GM18511 (cell line): ENCODE measurements around the gene GSTT4.
"Not testable (repeated sequence)": the region's sequence is repeated elsewhere in the genome, so short reads cannot be mapped to it uniquely, and the experiment has no call there.

ENCODE experiments used
- ATAC-seq: cut with Tn5 transposase; IDR thresholded peaks from one replicate; pipeline ENCODE4 v1.9.1; 2021; ENCODE audit warnings: mild to moderate bottlenecking, moderate library complexity; ENCODE audit not compliant: unreplicated experiment

GSTT4 gene

DNA sequence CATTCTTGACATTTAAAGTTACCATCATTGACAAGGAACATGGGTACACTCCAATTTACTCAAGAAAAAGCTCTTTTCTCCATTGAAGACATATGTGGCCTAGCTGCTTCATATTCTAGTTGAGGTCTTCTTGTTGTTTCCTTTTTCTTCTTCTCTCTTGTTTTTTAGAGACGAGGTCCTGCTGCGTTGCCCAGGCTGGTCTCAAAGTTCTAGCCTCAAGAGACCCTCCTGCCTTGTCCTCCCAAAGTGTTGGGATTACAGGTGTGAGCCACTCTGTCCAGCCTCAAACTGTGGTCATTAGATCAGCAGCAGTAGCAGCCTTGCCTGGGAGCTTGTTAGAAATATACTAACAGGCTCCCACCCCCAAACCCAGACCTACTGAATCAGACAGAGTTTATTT is 12.2 kb downstream of the GSTT4 start:
- not testable (repeated sequence) for ATAC-seq

DNA sequence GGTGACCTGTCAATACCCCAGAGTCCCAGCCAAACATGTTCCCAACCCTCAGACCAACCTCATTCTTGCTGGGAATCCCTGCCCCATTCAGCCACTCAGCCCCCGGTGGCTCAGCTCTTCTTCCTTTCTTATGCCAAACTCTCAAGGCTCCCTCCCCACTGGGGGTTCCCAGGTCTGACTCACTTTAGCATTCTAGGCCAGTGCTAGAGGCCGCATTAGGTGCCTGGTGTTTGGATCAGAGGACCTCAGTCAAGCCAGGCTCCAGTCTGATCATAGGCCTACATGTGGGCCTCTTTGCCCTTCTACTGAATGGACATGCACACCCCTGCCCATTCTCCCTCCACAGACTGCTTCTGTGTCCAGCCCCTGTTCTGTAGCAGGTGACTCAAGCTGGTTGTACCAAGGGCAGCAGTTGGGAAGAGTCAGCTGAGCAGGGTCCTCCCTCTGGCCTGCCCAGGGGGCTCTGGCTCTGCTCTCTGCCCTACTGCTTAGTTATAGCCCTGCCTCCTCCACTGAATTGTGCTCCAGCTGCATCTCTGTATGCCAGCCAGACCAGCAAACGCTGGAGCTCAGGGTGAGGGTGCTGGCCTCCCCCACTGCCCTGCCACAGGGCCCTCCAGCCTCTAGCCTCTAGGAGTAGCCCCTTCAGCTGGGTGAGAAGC is 15.5 kb downstream of the GSTT4 start:
- not testable (repeated sequence) for ATAC-seq

DNA sequence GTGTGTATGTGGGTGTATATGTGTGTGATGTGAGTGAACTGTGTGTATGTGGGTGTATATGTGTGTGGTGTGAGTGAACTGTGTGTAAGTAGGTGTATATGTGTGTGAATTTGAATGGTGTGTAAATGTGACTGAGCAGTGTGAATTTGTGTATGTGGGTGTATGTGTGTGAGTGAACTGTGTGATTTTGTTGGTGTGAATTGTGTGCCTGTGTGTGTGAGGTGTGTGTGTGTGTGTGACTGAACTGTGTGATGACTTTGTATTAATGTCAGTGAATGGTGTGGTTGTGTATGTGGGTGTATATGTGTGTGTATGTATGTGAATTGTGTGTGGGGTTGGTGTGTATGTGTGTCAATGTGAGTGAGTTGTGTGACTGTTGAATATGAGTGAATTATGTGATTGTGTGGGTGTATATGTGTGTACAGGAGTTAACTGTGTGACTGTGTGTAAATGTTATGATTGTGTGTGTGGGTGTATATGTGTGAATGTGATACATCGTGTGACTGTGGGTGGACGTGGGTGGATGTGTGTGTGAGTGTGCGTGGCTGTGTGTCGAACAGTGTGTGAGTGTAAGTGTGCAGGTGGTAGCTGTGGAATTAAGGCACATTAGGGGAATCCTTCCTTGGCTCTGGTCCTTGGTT is 18.6 kb downstream of the GSTT4 start:
- not testable (repeated sequence) for ATAC-seq

DNA sequence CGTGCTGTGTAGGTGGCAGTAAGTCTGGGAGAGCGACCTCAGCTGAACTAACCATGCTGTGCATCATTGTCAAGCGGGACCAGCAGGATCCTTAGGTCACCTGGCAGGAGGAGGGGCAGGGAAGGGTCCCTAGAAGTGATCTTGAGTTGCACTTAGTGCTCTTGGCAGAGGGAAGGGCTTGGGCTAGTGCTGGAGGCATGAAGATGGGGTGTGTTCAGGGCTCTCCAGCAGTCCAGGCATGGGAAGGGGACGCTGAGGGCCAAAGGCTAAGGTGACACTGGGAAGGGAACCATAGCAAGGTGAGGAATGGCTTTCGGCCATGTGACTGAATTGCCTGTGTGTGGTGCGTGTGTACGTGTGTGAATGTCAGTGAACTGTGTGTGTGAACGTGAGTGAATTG is 19.2 kb downstream of the GSTT4 start:
- not testable (repeated sequence) for ATAC-seq

DNA sequence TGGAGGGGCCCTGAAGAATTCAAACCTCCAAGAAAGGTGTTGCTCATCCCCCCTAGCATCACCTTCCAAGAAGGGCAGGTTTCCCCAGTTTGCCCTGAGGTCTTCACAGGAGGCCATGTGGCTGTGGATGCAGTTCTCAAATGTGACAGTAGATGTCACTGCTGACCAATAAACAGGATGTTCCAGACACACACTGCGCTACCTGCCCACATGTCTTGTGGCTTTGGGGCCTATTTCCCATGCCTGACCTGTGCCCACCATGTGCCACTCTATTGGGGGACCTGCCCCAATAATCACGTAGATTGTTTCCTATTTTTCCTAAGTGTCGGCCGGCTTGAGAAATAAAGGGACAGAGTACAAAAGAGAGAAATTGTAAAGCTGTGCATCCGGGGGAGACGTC is 20.8 kb downstream of the GSTT4 start:
- ATAC-seq, result no peak

DNA sequence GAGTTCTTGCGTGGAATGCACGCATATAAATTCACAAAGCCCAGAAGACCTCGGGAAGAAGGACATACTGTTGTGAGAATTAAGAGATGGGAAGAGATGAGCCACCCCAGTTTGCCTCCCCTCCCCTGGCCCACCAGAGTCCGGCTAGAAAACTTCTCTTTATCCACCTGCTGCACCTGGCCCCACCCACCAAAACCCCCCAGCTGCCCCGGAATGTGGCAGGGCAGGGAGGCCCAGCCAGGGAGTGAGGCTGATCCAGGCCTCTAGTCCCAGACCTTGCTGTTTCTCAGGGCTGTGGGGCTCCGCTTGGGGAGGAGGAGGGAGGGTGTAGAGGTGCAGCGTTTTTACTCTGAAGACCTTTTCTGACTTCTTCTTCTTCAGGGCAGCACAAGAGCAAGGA is 24.7 kb downstream of the GSTT4 start:
- not testable (repeated sequence) for ATAC-seq

DNA sequence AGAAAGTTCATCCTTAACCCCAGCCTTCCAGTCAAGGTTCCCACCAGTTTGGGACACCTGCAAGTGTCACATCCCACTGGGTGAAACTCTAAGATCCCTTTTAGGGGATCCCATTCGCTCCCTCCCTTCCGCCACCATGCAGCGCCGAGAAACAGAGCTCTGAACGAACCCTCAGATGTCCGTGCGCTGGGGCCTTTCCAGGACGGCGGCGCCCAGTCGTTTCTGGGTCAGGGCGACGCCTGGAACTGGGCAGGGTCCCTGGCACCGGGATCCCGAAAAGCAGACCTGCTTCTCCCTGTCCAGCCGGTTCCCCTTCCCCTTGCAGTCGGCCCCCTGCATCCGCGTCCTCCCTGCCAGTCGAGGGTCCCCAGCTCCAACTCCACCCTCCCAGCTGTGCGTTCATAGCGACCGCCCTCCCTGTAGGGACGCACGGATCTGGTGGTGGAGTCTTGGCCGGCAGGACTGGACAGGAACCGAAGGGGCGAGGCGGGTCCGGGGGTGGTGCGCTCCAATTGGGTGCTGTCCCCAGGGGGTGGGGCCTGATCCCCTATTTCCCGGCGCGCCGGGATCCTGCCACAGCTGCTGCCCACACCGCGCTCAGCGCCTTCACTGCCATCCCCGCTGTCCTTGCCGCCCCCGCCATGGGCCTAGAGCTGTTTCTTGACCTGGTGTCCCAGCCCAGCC is 25.6 kb downstream of the GSTT4 start, which contains the start of gene GSTT2:
GSTT2 (plus strand) TSS at position 578 of the 684 bp plus-strand sequence.
- ATAC-seq, result not testable (repeated sequence)

DNA sequence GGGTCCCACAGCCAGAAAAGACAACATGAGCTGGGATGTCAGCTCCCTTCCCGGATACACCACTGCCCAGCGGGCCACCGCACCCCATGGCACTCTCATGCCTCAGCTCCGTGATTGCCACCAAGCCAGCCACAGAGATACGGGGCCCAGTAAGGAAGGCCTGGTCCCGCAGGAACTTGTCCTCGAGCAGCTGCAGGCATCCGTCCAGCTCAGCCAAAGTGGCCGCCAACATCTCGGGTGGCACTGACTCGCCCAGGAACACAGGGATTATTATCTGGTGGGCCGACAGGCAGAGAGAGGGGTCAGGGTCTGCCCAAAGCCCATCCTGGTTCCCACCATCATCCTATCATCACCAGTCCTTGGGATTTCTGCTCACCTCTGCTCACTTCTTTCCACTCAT is 27.9 kb downstream of the GSTT4 start:
- ATAC-seq, result not testable (repeated sequence)

DNA sequence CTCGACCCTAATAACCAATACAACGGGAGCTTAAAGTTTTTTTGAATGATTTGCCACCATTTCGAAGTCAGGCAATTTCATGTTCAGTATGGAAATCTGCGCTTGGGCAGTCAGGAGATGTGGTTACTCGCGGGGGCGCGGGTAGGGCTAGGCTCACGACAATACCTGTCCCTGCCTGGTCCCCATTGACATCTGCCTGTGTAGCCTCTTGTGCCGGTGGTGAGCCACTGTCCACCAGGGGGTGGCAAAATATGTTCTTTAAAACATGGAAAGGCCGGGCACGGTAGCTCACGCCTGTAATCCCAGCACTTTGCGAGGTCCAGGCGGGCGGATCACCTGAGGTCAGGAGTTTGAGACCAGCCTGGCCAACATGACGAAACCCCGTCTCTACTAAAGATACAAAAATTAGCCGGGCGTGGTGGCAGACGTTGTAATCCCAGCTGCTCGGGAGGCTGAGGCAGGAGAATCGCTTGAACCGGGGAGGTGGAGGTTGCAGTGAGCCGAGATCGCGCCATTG is 30.4 kb downstream of the GSTT4 start:
- peak; percentile 59 for ATAC-seq

DNA sequence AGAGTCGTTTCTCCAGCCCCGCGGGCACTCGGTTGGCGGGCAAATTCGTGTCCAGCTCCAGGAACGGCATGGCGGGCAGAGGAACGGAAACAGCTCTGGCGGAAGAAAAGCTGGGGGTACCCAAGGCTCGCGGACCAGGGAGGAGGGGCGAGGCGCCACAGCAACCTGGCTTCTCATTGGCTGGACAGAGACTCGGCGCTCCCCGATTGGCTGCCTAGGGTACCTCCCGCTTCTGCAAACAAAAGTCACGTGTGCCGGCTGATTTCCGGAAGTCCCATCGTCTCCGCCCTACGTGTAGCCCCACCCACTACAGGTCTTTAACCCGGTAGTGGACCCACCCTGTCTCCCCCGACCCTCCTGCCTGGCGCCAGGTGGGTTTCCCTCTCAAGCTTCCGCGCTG is 30.9 kb downstream of the GSTT4 start, which contains the start of gene DDT:
DDT (minus strand) TSS at position 97 of the 400 bp plus-strand sequence; CDS start at position 70, 27 bp downstream.
- ATAC-seq, result peak; percentile 94

DNA sequence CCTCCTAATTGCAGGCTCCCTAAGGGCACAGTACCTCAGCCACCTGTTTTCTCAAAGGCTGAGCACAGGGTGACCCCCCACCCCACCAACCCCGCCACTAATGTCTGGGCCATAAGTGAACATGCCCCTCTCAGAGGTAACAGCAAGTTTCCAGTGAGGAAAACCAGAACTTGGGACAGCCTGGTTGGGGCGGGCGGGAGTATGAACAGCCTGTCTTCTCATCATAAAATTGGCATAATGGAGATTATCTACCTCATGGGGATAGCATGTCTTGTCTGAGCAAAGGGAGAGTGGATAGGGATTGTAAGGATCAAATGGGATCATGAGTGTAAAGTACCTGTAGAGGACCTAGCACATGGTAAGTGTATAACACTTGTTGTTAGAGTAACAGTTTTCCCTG is 33.3 kb downstream of the GSTT4 start:
- ATAC-seq, result not testable (repeated sequence)

DNA sequence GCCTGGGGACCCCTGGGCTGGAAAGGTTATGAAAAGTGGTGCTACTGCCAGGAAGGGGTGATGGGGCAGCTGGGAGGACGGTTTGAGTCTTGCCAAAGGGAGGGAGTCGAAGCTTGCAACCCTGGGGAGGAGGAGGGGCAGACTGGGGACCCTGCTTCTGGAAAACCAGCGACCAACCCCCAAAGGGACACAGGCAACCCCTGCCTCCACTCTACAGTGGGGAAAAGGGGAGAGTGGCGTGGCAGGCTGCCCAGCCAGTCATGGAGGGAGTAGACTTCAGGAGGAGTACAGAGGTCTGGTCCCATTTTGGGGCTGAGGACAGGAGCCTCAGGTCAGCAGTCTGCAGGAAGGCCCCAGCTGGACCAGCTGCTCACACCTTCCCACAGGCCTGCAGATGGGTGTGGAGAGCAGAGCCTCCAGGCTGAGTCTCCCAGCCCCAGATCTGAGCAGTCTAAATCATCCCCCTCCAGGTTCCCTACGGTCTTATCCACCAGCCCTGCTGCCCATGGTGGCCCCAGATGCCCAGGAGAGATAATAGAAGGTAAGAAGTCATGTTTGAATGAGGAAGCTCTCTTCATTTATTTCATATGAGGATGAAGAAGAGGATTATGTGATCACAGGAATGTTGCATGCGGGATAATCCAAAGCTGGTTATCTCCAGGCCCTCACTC is 34.3 kb downstream of the GSTT4 start:
- ATAC-seq, result no peak

DNA sequence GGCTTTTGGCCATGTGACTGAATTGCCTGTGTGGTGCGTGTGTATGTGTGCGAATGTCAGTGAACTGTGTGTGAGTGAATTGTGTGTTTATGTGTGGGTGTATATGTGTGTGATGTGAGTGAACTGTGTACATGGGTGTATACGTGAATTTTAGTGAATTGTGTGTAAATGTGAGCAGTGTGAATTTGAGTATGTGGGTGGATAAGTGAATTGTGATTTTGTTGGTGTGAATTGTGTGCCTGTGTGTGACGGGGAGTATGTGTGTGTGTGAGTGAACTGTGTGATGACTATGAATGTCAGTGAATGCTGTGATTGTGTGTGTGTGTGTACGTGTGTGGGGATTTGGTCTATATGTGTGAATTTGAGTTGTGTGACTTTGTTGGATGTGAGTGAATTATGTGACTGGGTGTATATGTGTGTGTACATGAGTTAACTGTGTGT is 35.0 kb downstream of the GSTT4 start:
- ATAC-seq, result no peak

DNA sequence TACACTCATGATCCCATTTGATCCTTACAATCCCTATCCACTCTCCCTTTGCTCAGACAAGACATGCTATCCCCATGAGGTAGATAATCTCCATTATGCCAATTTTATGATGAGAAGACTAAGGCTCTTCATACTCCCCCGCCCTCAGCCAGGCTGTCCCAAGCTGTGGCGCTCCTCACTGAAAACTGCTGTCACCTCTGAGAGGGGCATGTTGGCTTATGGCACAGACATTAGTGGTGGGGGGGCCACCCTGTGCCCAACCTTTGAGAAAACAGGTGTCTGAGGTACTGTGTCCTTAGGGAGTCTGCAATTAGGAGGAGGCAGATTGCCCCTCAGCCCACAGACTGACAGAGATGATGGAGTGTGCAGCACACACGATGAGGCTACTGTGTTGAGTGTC is 36.2 kb downstream of the GSTT4 start:
- ATAC-seq, result no peak

DNA sequence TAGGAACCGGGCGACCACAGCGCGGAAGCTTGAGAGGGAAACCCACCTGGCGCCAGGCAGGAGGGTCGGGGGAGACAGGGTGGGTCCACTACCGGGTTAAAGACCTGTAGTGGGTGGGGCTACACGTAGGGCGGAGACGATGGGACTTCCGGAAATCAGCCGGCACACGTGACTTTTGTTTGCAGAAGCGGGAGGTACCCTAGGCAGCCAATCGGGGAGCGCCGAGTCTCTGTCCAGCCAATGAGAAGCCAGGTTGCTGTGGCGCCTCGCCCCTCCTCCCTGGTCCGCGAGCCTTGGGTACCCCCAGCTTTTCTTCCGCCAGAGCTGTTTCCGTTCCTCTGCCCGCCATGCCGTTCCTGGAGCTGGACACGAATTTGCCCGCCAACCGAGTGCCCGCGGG is 38.7 kb downstream of the GSTT4 start, which contains the start of gene DDTL:
DDTL (plus strand) TSS at position 321 of the 400 bp plus-strand sequence; CDS start at position 348, 27 bp downstream.
- peak; percentile 92 for ATAC-seq

DNA sequence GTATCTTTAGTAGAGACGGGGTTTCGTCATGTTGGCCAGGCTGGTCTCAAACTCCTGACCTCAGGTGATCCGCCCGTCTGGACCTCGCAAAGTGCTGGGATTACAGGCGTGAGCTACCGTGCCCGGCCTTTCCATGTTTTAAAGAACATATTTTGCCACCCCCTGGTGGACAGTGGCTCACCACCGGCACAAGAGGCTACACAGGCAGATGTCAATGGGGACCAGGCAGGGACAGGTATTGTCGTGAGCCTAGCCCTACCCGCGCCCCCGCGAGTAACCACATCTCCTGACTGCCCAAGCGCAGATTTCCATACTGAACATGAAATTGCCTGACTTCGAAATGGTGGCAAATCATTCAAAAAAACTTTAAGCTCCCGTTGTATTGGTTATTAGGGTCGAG is 39.2 kb downstream of the GSTT4 start:
- ATAC-seq, result peak; percentile 58

DNA sequence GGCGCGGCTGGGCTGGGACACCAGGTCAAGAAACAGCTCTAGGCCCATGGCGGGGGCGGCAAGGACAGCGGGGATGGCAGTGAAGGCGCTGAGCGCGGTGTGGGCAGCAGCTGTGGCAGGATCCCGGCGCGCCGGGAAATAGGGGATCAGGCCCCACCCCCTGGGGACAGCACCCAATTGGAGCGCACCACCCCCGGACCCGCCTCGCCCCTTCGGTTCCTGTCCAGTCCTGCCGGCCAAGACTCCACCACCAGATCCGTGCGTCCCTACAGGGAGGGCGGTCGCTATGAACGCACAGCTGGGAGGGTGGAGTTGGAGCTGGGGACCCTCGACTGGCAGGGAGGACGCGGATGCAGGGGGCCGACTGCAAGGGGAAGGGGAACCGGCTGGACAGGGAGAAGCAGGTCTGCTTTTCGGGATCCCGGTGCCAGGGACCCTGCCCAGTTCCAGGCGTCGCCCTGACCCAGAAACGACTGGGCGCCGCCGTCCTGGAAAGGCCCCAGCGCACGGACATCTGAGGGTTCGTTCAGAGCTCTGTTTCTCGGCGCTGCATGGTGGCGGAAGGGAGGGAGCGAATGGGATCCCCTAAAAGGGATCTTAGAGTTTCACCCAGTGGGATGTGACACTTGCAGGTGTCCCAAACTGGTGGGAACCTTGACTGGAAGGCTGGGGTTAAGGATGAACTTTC is 44.0 kb downstream of the GSTT4 start, which contains the start of gene GSTT2B:
GSTT2B (minus strand) TSS at position 112 of the 688 bp plus-strand sequence; CDS start at position 48, 64 bp downstream.
- not testable (repeated sequence) for ATAC-seq

DNA sequence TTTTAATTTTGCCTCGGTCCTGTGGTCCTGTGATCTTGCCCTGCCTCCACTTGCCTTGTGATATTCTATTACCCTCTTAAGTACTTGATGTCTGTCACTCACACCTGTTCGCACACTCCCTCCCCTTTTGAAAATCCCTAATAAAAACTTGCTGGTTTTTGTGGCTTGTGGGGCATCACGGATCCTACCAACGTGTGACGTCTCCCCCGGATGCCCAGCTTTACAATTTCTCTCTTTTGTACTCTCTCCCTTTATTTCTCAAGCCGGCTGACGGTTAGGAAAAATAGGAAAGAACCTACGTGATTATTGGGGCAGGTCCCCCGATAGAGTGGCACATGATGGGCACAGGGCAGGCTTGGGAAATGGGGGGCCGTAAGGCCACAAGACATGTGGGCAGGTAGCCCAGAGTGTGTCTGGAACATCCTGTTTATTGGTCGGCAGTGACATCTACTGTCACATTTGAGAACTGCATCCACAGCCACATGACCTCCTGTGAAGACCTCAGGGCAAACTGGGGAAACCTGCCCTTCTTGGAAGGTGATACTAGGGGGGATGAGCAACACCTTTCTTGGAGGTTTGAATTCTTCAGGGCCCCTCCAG is 48.9 kb downstream of the GSTT4 start:
- ATAC-seq, result not testable (repeated sequence)

DNA sequence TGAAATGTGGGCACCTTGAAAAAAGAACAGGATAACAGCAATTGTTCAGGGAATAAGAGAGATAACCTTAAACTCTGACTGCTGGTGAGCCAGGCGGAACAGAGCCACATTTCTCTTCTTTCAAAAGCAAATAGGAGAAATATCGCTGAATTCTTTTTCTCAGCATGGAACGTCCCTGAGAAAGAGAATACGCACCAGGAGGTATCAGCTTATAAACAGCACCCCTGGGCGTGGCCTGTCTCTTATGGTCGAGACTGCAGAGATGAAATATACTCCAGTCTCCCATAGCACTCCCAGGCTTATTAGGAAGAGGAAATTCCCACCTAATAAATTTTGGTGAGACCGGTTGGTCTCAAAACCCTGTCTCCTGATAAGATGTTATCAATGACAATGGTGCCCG is 49.4 kb downstream of the GSTT4 start:
- not testable (repeated sequence) for ATAC-seq

DNA sequence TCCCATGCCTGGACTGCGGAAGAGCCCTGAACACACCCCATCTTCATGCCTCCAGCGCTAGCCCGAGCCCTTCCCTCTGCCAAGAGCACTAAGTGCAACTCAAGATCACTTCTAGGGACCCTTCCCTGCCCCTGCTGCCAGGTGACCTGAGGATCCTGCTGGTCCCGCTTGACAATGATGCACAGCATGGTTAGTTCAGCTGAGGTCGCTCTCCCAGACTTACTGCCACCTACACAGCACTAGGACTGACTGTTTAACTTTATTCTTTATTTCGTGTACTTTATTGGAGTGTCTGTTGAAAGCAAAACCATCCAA is 50.3 kb downstream of the GSTT4 start:
- ATAC-seq, result not testable (repeated sequence)
